Ishikawa (cell line): ENCODE measurements around the gene CD300LB.

Experiments used
- CEBPB ChIP-seq: IDR thresholded peaks from 2 replicates; pipeline ENCODE4 v1.6.1; 2012
- CREB1 ChIP-seq: IDR thresholded peaks from 2 replicates; pipeline ENCODE4 v1.6.1; 2012; ENCODE audit warnings: low read depth
- EP300 ChIP-seq: IDR thresholded peaks from 2 replicates; pipeline ENCODE4 v1.6.1; 2012; ENCODE audit warnings: borderline replicate concordance
- FOXM1 ChIP-seq: IDR thresholded peaks from 2 replicates; pipeline ENCODE4 v1.6.1; 2012; ENCODE audit warnings: low read depth, borderline replicate concordance
- MAX ChIP-seq: IDR thresholded peaks from 2 replicates; pipeline ENCODE4 v1.6.1; 2012
- NFIC ChIP-seq: IDR thresholded peaks from 2 replicates; pipeline ENCODE4 v1.6.1; 2012
- RAD21 ChIP-seq: IDR thresholded peaks from 2 replicates; pipeline ENCODE4 v1.6.1; 2012; ENCODE audit warnings: low read depth
- TAF1 ChIP-seq: IDR thresholded peaks from 2 replicates; pipeline ENCODE4 v1.6.1; 2012; ENCODE audit warnings: low read depth, mild to moderate bottlenecking
- TCF12 ChIP-seq: IDR thresholded peaks from 2 replicates; pipeline ENCODE4 v1.6.1; 2012; ENCODE audit warnings: low read depth
- TEAD4 ChIP-seq: IDR thresholded peaks from 2 replicates; pipeline ENCODE4 v1.6.1; 2012
- USF1 ChIP-seq: IDR thresholded peaks from 2 replicates; pipeline ENCODE4 v1.6.1; 2012
- YY1 ChIP-seq: IDR thresholded peaks from 2 replicates; pipeline ENCODE4 v1.6.1; 2012; ENCODE audit warnings: low read depth
- ZBTB7A ChIP-seq: IDR thresholded peaks from 2 replicates; pipeline ENCODE4 v1.6.1; 2012; ENCODE audit warnings: low read depth
- TF ChIP-seq, protein P1 (sequence below): IDR thresholded peaks from 2 replicates; pipeline ENCODE4 v1.6.1; 2012; ENCODE audit warnings: low read depth, mild to moderate bottlenecking

DNA sequence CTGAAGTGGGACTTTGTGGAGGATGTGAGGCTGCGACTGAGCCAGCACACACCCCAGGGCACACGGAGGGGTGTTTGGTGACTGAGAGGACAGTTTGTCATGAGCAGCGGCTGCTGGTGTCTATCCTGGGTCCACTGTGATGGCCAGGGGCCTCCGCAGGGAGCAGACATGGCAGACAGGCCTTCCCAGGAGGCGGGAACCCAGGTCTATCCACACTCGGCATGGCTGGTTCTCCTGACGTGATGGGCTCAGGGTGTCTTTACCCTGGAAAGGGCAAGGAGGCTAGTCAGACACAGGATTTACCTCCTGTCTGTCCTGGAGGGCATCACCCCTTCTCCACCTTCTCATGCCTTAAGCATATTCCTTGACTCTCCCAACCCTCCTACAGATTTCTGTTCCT is 15.3 kb upstream of the CD300LB start:
- TF ChIP-seq, protein P1, sequence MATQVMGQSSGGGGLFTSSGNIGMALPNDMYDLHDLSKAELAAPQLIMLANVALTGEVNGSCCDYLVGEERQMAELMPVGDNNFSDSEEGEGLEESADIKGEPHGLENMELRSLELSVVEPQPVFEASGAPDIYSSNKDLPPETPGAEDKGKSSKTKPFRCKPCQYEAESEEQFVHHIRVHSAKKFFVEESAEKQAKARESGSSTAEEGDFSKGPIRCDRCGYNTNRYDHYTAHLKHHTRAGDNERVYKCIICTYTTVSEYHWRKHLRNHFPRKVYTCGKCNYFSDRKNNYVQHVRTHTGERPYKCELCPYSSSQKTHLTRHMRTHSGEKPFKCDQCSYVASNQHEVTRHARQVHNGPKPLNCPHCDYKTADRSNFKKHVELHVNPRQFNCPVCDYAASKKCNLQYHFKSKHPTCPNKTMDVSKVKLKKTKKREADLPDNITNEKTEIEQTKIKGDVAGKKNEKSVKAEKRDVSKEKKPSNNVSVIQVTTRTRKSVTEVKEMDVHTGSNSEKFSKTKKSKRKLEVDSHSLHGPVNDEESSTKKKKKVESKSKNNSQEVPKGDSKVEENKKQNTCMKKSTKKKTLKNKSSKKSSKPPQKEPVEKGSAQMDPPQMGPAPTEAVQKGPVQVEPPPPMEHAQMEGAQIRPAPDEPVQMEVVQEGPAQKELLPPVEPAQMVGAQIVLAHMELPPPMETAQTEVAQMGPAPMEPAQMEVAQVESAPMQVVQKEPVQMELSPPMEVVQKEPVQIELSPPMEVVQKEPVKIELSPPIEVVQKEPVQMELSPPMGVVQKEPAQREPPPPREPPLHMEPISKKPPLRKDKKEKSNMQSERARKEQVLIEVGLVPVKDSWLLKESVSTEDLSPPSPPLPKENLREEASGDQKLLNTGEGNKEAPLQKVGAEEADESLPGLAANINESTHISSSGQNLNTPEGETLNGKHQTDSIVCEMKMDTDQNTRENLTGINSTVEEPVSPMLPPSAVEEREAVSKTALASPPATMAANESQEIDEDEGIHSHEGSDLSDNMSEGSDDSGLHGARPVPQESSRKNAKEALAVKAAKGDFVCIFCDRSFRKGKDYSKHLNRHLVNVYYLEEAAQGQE: no peak
- no peak for TF ChIP-seq TAF1
- TF ChIP-seq EP300: no peak
- TF ChIP-seq TEAD4: no peak
- TF ChIP-seq MAX: no peak
- TF ChIP-seq USF1: no peak
- TF ChIP-seq YY1: no peak
- TF ChIP-seq CREB1: no peak
- no peak for TF ChIP-seq RAD21
- TF ChIP-seq CEBPB: no peak
- TF ChIP-seq TCF12: no peak
- no peak for TF ChIP-seq FOXM1
- TF ChIP-seq NFIC: no peak
- TF ChIP-seq ZBTB7A: no peak
